Lung (tissue), 12 donors: ENCODE results near the gene ETFA. TPM values are rescaled to one million over a fixed set of nuclear protein-coding genes. Genes with fewer than 3 reads are reported as not detected.
A peak's percentile ranks its signal among the peaks of the same experiment; 100 is the strongest.

ENCODE experiments used
- ATAC-seq: fragments of 200-7000 bp; cut with Tn5 transposase; one replicate; pipeline ENCODE4 v1.9.1; 2020; ENCODE audit warnings: moderate number of reproducible peaks; ENCODE audit not compliant: insufficient read depth, low FRiP score
- DNase-seq, 3 donors: peaks; one replicate each; pipeline ENCODE4 v3.0.0-alpha.2; 2013 to 2017
- H3K27ac ChIP-seq, 2 donors: one replicate each; pipeline ENCODE4 v1.5.1; 2013; ENCODE audit warnings: mild to moderate bottlenecking in 2 of 2, moderate library complexity in 2 of 2, control low read depth in 1 of 2, inconsistent platforms in 1 of 2, low read depth in 1 of 2, low read length in 1 of 2
- H3K27me3 ChIP-seq, 3 donors: one replicate each; pipeline ENCODE4 v1.5.1; 2013; ENCODE audit warnings: low read length in 2 of 3; ENCODE audit not compliant: control insufficient read depth in 3 of 3, insufficient read depth in 3 of 3
- H3K36me3 ChIP-seq, 4 donors: one replicate each; pipeline ENCODE4 v1.5.1; 2013; ENCODE audit warnings: low read length in 4 of 4, mild to moderate bottlenecking in 1 of 4, moderate library complexity in 1 of 4; ENCODE audit not compliant: control insufficient read depth in 4 of 4, insufficient read depth in 4 of 4
- H3K4me1 ChIP-seq, 5 donors: one replicate each; pipeline ENCODE4 v1.5.1; 2013; ENCODE audit warnings: low read length in 5 of 5, mild to moderate bottlenecking in 2 of 5, moderate library complexity in 1 of 5; ENCODE audit not compliant: control insufficient read depth in 5 of 5, insufficient read depth in 5 of 5
- H3K4me3 ChIP-seq: one replicate; pipeline ENCODE4 v1.5.1; 2013; ENCODE audit warnings: mild to moderate bottlenecking, control low read depth, moderate library complexity
- H3K9ac ChIP-seq, 2 donors: one replicate each; pipeline ENCODE4 v1.5.1; 2013; ENCODE audit warnings: low read length in 2 of 2, control low read depth in 1 of 2; ENCODE audit not compliant: insufficient read depth in 1 of 2
- H3K9me3 ChIP-seq, 4 donors: one replicate each; pipeline ENCODE4 v1.5.1; 2013; ENCODE audit warnings: low read length in 3 of 4, mild to moderate bottlenecking in 1 of 4, moderate library complexity in 1 of 4; ENCODE audit not compliant: control insufficient read depth in 4 of 4, insufficient read depth in 3 of 4
- WGBS, 2 donors: extraction: QIAGEN DNeasy Blood & Tissue Kit; methylation state at CpG; one replicate each; pipeline ENCODE4 v1.1.7; 2013; 5-methylcytosine and 5-hydroxymethylcytosine counted together
- polyA plus RNA-seq, 2 donors: library from polyadenylated mRNA; stranded (reverse); fragments of 200-250 nt; gene quantifications; one replicate each; pipeline ENCODE4 v1.2.1, GENCODE V29; 2013
- total RNA-seq, 2 donors: library from RNA; depleted of rRNA in 1 of 2; stranded (reverse); fragments of >200 nt in 1 of 2; gene quantifications; one replicate each; pipeline ENCODE4 v1.2.1, GENCODE V29; 2014 to 2021
- TF ChIP-seq, protein P1 (sequence below): IDR thresholded peaks from 2 replicates; pipeline ENCODE4 v1.5.1; 2012; ENCODE audit warnings: mild to moderate bottlenecking; ENCODE audit errors: control extremely low read depth, extremely low read depth
- donor health status: control.
- donor health status: control.
- donor health status: Bipolar disorder and iron deficiency.
- donor health status: healthy.
- donor health status: DM: yes; HTN: yes; CAD: no.

The ETFA gene
- total and polyA plus RNA-seq, 4 donors, result 54.5 to 96.4 (median 83.8) TPM

GRCh38 chr15:76278651-76279050 is 32.6 kb downstream of the ETFA start:
- no peak for ATAC-seq

DNA sequence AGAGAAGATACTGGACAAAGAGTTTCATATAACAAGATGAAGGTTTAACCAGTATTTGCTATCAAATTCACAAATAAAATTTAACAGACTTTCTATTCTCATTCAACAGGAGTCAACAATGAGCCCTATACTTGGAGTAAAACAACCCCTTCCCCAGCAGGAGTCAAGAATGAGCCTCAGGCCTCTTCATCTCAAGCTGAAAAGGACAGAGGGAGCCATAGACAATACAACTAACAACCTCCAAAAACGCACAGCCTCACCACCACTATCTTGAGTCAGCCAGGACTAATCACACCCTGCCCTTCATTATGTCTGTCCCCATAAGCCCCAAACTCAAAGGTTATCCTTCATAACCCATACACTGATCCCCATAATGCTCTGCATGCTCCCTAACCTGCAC is 36.4 kb downstream of the ETFA start:
- Histone ChIP-seq H3K9me3 (peaks cover 0 to 3% (median under 1%) of the 10 kb centered on the region in 4 donors), H3K27ac (no peak overlapping the region), H3K27me3 (no peaks in the 10 kb centered on the region), H3K9ac (no peak overlapping the region), H3K36me3 (peaks cover 7 to 32% (median 31%) of the 10 kb centered on the region in 4 donors), H3K4me3 (no peak overlapping the region), H3K4me1 (peaks cover 0 to 5% (median 0%) of the 10 kb centered on the region in 5 donors)
- ATAC-seq (no peak), DNase-seq (no peak)
- WGBS, 2 donors, result 87 to 100% methylated on average over 1 of the region's 1 CpG
- TF ChIP-seq, protein P1, sequence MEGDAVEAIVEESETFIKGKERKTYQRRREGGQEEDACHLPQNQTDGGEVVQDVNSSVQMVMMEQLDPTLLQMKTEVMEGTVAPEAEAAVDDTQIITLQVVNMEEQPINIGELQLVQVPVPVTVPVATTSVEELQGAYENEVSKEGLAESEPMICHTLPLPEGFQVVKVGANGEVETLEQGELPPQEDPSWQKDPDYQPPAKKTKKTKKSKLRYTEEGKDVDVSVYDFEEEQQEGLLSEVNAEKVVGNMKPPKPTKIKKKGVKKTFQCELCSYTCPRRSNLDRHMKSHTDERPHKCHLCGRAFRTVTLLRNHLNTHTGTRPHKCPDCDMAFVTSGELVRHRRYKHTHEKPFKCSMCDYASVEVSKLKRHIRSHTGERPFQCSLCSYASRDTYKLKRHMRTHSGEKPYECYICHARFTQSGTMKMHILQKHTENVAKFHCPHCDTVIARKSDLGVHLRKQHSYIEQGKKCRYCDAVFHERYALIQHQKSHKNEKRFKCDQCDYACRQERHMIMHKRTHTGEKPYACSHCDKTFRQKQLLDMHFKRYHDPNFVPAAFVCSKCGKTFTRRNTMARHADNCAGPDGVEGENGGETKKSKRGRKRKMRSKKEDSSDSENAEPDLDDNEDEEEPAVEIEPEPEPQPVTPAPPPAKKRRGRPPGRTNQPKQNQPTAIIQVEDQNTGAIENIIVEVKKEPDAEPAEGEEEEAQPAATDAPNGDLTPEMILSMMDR, result no peak

More at GRCh38 chr15:76278651-76279050, 32.6 kb downstream of the ETFA start:
- H3K9me3 ChIP-seq, result no peaks in the 10 kb centered on the region
- H3K4me1 ChIP-seq, result peaks cover 0 to 5% (median 0%) of the 10 kb centered on the region in 5 donors
- peaks cover 10 to 33% (median 28%) of the 10 kb centered on the region in 4 donors for H3K36me3 ChIP-seq
- no peaks in the 10 kb centered on the region for H3K27me3 ChIP-seq
- no peak for DNase-seq
- no peak overlapping the region for H3K27ac ChIP-seq
- 95 to 96% methylated on average over 1 of the region's 1 CpG for WGBS, 2 donors
- TF ChIP-seq, protein P1, result no peak
- H3K9ac ChIP-seq, result no peak overlapping the region
- H3K4me3 ChIP-seq, result no peak overlapping the region

GRCh38 chr15:76274226-76274625 is 37.0 kb downstream of the ETFA start:
- no peaks in the 10 kb centered on the region for H3K27me3 ChIP-seq
- no peak overlapping the region for H3K4me3 ChIP-seq
- no peak overlapping the region for H3K9ac ChIP-seq
- no peak overlapping the region for H3K27ac ChIP-seq
- peaks cover 0 to 4% (median 2%) of the 10 kb centered on the region in 4 donors for H3K9me3 ChIP-seq
- DNase-seq (peak in 2 of 3 donors; percentile 40 to 54), ATAC-seq (no peak)
- TF ChIP-seq, protein P1, result no peak
- 51 to 65% methylated on average over 2 of the region's 2 CpGs for WGBS, 2 donors
- H3K4me1 ChIP-seq, result peaks cover 0 to 5% (median 0%) of the 10 kb centered on the region in 5 donors
- H3K36me3 ChIP-seq, result peaks cover 8 to 37% (median 32%) of the 10 kb centered on the region in 4 donors

DNA sequence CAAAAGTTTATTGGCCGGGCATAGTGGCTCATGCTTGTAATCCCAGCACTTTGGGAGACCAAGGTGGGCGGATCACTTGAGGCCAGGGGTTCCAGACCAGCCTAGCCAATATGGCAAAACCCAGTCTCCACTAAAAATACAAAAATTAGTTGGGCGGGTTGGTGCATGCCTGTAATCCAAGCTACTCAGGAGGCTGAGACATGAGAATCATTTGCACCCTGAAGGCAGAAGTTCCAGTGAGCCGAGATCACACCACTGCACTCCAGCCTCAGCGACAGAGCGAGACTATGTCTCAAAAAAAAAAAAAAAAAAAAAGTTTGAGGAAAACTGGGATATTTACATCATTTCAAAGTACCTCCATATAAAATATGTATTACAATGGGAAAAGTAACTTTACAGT is 40.4 kb downstream of the ETFA start:
- H3K36me3 ChIP-seq, result peaks cover 9 to 56% (median 30%) of the 10 kb centered on the region in 4 donors
- peaks cover 0 to 9% (median 7%) of the 10 kb centered on the region in 4 donors for H3K9me3 ChIP-seq
- ATAC-seq (no peak), DNase-seq (no peak)
- 97 to 99% methylated on average over 6 of the region's 6 CpGs for WGBS, 2 donors
- TF ChIP-seq, protein P1, result no peak
- H3K27ac ChIP-seq, result no peak overlapping the region
- H3K9ac ChIP-seq, result no peak overlapping the region
- no peaks in the 10 kb centered on the region for H3K27me3 ChIP-seq
- H3K4me1 ChIP-seq, result peaks cover 0 to 5% (median 0%) of the 10 kb centered on the region in 5 donors
- H3K4me3 ChIP-seq, result no peak overlapping the region
